HG03135 (cell line): Measurements from ENCODE around the gene CCDC30.
A peak's percentile ranks its signal among the peaks of the same experiment; 100 is the strongest.
"Not testable (repeated sequence)": the region's sequence is repeated elsewhere in the genome, so short reads cannot be mapped to it uniquely, and the experiment has no call there.

ENCODE experiments used
- ATAC-seq: cut with Tn5 transposase; IDR thresholded peaks from one replicate; pipeline ENCODE4 v1.9.1; 2021; ENCODE audit warnings: mild to moderate bottlenecking, moderate library complexity; ENCODE audit not compliant: unreplicated experiment

CCDC30 gene

DNA sequence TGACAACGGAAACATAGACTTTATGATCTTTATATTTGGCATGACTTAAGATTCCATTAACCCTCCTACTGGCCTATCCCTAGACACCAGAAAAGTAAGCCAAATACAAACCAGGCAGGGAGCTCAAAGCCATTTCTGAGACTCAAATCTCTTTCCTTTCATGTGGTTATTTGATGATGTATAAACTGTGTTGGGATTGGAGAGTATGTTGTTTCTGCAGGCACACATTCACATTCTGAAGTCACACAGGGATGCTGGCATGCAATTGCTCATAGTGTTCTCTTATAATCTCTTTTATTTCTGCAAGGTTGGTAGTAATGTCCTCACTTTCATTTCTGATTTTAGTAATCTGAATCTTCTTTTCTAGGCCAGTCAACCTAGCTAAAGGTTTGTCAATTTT lies 13.0 kb upstream of the CCDC30 start:
- no peak for ATAC-seq

DNA sequence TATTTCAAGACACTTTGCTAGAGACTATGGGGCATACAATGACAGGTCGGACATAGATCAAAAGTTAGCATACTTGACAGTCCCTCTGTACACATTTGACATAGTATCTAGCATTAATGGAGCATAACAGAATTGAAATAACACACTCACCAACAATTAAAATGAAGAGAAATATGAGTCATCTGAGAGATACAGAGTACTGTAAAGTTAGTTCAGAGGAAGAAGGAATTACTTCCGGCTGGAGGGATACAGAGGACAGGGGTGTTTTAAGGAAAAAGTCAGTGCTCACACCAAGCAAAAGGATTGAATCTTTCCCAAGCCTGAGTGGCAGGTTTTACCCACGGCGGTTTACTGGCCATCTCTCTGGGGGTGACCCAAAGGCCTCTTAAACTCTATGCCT lies 9.7 kb upstream of the CCDC30 start:
- no peak for ATAC-seq

DNA sequence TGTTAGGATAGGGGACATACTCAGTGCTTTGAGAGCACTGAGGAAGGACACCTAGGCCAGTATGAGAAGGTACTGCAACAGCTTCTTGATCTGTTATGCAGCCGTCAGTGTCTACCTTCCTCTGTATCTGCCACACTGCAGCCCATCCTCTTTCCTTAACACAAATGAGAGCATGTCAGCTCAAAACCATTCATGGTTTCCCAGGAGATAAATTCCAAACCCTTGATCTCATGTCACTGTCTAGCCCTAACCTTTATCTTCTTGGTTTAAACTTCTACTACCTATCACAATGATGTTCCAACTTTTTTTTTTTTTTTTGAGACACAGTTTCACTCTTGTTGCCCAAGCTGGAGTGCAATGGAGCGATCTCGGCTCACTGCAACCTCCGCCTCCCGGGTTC lies 8.7 kb upstream of the CCDC30 start:
- no peak for ATAC-seq

DNA sequence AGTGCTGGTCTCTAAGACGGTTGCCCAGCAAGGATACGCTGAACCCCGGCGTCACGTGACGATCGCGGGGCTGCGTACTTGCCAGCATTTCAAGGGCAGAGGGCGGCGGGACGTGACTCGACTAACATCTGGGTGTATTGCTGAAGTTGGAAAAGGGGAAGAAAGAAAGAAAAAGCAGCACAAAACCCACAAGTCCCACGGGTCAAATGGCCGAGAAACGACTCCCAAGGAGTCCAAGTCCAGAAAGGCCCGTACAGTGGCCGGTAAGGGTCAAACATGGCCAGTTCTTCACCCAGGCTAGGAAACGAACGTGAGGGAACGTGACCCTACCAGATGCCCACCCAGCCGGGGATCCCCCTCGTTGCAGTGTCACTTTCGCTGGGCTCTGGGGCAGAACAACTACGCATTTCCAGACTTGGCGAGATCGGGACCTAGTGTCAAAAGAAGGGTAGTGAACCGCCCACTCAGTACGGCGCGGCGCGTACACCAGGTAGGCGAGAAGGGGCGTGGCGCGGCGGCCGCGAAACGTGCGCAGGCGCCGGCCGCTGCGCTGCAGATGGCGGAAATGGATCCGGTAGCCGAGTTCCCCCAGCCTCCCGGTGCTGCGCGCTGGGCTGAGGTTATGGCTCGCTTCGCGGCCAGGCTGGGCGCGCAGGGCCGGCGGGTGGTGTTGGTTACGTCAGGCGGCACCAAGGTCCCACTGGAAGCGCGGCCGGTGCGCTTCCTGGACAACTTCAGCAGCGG lies 6.9 kb upstream of the CCDC30 start, which contains the start of the genes PPCS and ZMYND12:
TSS of gene PPCS (plus strand) at position 534 of the 744 bp plus-strand sequence. CDS start at position 557, 23 bp downstream.
TSS of gene ZMYND12 (minus strand) at position 13 of the 744 bp plus-strand sequence. CDS start 25 bp downstream, outside the sequence.
- ATAC-seq: peak; percentile 79

DNA sequence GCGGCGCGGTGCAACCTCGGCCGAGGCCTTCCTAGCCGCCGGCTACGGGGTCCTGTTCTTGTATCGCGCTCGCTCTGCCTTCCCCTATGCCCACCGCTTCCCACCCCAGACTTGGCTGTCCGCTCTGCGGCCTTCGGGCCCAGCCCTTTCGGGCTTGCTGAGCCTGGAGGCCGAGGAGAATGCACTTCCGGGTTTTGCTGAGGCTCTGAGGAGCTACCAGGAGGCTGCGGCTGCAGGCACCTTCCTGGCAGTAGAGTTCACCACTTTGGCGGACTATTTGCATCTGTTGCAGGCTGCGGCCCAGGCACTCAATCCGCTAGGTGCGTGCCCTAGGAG lies 6.4 kb upstream of the CCDC30 start:
- peak; percentile 59 for ATAC-seq

DNA sequence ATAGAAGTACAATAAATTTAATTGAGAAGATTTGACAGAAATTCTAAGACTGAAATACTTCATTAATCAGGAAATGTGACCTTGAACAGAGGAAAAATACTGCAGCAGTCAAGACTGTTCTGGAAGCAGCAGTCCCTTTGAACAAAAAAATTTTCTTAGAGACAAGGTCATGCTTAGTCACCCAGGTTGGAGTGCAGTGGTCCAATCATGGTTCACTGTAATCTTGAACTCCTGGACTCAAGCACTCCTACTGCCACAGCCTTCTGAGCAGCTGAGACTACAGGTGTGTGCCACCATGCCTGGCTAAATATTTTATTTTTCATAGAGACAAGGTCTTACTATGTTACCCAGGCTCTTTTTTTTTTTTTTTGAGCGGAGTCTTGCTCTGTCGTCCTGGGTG lies 1.9 kb upstream of the CCDC30 start:
- no peak for ATAC-seq

DNA sequence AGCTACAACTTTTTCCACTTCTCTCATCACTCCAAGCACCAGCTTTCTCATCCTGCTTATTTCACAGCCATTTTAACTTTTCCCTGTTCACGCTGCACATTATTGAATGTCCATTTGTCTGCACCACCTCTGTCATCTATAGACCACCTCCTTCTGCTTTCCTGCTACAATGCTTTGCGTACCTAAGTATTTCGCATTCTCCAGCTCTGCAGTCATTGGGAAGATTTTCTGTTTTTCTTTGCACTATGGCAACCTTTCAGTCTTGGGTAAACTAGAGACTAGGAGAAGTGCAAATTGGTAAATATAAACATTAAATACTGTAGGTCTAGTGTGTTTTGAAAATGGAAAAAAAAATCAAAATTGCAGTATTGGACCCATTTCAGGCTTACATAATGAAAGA lies 835 bp downstream of the CCDC30 start:
- ATAC-seq: no peak

DNA sequence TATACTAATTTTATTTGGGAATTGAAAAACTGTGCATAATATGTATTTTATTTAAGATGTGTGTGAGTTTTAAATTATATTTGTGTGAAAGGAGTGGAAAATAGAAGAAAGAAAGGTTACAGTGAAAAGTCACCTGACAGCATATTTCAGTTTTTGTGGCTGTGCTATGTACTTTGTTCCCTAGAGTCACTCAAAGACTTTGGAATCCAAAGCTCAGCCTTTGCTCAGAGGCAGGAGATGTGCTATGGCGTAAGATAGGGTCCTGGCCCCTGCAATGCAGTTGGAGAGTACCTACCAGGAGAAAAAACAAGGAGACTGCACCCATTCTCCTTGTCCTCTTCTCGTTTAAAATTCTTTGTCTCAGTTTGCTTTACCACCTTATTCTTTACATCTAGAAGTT lies 2.9 kb downstream of the CCDC30 start:
- no peak for ATAC-seq

DNA sequence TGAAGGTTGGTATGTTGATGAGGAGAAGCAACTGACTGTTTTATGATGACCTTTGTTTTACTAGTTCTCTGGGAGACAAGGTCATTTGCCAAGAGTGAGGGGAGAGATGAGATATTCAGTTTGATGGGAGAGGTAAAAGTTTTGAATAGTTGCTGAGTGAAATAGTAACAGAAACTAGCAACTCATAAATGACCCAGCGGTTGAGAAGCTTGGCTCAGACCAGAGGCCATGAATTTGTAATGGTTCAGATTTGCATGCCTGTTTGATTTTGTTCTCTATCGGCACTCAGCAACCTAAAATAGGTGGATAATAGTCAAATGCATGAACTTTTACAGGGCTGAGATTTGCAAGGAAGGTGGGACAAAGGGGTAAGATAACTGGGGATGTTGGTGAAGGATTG lies 6.6 kb downstream of the CCDC30 start:
- no peak for ATAC-seq

DNA sequence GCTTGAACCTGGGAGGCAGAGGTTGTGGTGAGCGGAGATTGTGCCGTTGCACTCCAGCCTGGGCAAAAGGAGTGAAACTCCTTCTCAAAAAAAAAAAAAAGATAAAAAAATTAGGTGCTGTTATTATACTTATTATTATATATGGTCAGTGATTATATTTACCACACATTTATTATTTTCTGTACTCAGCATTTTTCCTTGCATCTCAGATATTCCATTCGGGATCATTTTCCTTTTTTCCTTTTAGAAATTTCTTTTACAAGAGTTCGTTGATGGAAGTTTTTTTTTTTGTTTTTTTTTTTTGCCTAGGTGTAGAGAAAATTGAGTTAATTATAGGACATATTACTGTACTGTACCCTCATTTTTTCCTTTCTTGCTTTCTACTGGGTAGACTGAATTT lies 13.5 kb downstream of the CCDC30 start:
- ATAC-seq: no peak

DNA sequence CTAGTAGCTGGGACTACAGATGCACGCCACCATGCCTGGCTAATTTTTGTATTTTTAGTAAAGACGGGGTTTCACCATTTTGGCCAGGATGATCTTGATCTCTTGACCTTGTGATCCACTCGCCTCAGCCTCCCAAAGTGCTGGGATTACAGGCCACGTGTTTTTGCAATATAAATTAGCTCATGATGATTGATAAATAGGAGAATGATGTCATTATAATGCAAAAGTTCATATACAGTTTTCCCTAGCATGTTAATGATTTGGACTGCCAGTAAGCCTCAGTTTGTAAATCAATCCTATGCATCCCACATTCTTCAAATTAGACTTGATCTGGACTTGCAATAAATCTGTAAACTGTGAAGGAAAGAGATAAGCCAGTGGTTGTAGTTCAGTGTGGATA lies 14.3 kb downstream of the CCDC30 start:
- not testable (repeated sequence) for ATAC-seq

DNA sequence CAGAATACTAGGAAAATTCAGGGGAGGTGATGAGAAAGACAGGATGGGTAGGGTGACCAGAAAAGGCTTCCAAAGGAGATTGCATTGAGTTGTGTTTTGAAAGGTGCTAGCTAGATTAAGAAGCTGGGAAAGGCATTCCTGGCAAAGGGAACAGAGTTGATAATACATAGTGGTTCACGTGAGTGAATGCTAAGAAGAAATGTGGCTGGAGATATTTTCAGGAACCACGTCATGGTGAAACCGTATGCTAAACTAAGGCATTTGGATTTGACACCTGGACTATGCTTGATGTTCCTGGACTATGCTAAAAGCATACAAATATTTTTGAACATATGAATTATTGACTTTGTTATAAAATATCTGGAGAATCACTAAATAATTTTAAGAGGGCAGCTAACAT lies 14.7 kb downstream of the CCDC30 start:
- ATAC-seq: no peak

DNA sequence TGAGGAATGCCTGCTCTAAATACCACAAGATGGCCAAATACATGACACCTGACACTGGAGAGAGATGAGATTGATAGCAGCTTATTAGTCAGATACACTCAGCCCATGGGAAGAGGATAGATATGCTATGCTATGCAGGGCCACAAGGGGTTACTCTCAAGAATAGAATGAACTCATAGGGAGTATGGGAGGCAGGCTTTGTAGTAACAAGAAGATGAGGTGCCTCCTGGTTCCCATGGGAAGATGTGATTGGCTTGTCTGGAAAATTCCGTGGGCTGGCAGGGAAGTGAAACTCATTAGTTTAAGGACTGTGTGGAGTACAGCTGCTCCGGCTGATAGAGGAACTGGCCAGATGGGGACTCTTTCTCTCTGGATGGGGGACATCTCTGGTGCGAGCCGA lies 16.5 kb downstream of the CCDC30 start:
- no peak for ATAC-seq

DNA sequence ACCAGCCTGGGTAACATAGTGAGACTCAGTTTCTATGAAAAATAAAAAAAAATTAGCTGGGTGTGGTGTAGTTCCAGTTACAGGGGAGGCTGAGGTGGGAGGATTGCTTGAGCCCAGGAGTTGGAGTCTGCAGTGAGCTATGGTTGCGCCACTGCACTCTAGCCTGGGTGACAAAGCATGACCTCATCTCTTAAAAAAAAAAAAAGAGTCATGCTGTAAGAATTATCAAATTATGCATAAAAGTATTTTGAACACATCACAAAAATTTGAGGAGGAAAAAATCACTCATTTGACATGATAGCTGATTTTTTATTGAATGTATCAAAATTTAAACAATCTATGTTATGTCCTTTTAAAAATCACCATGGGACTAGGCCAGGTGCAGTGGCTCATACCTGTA lies 17.8 kb downstream of the CCDC30 start:
- no peak for ATAC-seq

DNA sequence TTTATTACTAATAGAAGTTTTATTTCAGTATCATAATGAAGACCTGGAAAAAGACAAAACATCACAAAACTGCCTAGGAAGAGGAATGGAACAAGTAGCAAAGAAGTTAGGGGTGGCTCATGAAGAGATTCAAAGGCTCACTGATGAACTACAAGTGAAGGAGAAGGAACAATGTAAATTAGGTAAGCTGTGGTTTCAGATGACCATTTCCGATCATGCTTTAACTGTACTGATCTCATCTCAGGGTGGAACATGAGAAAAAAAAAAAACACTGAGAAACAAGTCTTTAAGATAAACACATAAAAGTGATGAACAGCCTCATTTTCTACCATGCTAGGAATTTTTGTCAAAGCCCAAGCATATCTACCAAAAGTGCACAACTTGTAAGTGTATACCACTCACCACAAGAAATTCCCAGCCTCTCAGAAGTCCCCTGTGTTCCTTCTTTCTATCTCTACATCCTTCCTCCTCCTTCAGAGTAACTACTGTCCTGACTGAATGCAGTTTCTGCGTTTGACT lies 19.6 kb downstream of the CCDC30 start:
- no peak for ATAC-seq

DNA sequence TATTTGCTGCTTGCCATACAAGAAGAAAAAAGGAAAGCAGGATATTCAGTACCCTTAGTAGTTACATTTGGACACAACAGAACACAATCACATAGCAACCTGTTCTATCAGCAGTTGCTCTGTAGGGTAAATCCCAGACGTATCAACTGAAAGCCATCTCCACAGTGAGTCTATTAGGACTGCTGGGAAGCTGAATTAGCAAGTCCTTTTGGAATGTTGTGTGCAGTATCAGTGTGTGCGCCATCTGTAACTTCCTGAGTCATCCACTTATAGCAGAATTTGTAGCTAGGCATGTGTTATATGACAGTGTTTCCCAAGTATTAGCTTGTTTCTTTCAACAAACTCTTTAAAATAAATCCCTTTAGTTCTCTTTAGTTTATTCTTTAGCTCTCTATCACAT lies 21.3 kb downstream of the CCDC30 start:
- no peak for ATAC-seq

DNA sequence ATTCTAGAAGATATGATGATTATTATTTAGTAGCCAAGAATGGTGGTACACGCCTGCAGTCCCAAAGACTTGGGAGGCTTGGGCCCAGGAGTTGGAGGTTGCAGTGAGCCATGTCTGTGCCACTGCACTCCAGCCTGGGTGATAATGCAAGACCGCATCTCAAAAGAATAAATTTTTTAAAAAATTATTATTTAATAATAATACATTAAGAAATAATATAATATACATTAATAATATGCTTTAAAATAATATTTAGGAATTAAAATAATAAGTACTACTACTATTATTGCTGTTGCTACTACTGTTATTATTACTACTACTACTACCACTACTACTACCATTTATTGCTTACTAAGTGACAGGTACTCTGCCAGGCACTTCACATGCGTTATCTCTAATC lies 27.2 kb downstream of the CCDC30 start:
- no peak for ATAC-seq

DNA sequence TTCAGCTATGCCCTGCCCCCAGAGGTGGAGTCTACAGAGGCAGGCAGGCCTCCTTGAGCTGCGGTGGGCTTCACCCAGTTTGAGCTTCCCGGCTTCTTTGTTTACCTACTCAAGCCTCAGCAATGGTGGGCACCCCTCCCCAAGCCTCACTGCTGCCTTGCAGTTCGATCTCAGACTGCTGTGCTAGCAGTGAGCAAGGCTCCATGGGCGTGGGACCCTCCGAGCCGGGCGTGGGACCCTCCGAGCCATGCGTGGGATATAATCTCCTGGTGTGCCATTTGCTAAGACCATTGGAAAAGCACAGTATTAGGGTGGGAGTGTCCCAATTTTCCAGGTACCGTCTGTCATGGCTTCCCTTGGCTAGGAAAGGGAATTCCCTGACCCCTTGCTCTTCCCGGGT lies 38.9 kb downstream of the CCDC30 start:
- not testable (repeated sequence) for ATAC-seq

DNA sequence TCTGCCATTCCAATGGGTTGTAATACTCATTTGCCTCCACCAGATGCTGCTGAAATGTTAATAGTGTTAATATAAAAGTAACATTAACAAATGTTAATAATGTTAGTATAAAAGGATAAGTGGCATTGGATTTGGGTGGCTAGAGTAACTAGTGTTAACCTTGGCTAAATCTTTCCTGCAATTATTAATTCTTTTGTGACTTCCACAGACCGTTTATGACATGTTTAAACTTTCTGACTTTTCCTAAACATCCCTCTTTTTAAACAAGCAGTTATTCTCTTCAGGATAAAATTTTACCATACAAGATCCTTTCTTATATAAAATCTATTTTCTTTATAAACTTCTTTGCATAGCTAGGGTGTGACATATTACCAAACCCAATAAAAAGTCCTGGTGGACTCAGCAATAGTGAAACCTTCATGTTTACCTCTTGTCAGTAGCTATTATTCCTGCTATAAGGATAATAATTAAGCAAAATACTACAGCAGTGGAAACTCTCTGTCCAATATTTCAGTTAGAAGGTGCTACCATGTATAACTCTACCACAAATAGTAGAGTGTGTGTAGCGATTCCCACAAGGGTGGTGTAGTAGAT lies 41.5 kb downstream of the CCDC30 start:
- ATAC-seq: no peak

DNA sequence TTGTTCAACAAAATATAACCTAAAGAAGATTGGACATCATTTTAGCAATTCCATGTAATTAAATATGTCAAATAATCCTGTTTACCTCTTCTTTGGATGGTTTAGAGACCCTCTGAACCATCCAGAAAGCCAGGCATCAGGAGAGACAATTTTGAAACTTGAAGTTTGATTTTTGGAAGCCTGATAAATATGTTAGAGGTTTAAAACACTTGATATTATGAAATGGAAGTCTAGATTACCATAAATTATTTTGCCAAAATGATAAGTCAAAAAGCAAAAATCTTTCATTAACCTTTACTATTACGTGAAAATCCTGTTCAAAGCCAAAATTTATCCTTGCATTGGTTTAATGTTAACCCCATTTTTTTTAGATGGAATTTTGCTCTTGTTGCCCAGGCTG lies 43.5 kb downstream of the CCDC30 start:
- ATAC-seq: no peak

DNA sequence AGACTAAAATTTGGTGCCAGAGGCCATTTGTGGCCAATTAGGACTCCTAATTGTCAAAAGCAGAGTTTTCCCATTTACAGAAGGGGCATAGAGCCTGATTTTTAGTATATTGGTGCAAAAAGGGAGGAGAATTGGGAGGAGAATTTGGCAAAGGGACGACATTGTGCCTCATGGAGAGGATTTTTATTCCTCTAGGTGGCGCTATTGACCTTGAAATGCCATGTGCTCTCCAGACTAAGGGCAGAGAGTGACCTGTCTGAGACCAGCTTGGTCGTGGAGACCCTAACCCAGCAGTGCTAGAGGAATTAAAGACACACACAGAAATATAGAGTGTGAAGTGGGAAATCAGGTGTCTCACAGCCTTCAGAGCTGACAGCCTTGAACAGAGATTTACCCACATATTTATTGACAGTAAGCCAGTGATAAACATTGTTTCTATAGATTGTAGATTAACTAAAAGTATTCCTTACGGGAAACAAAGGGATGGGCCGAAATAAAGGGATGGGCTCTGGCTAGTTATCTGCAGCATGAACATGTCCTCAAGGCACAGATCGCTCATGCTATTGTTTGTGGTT lies 48.6 kb downstream of the CCDC30 start:
- ATAC-seq: not testable (repeated sequence)

DNA sequence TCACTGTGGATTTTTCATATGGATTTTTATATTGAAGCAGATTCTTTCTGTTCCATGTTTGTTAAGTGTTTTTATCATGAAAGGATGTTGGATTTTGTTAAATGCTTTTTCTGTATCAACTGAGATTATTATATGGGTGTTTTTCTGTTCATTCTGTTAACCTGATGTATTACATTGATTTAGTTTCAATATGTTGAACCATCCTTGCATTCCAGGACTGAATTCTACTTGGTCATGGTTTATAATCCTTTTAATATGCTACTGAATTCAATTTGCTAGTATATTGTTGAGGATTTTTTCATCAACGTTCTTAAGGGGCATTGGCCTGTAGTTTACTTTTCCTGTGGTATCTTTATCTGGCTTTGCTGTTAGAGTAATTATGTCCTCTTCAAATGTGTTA lies 55.8 kb downstream of the CCDC30 start:
- no peak for ATAC-seq
